Left lung (tissue), 10 donors: ENCODE measurements around the gene CA10. TPM values are rescaled to one million over a fixed set of nuclear protein-coding genes. Genes with fewer than 3 reads are reported as not detected.

Experiments
- ATAC-seq: fragments of 200-7000 bp; cut with Tn5 transposase; one replicate; pipeline ENCODE4 v1.9.1; 2020; ENCODE audit warnings: moderate library complexity
- DNase-seq, 4 donors: peaks; one replicate each; pipeline ENCODE4 v3.0.0-alpha.2; 2013 to 2020
- H3K27ac ChIP-seq, 2 donors: fragments of 200-600 bp; sonication (generic) in 1 of 2; one replicate each; pipeline versions ENCODE4 v1.5.0 to v1.8.0; 2020 to 2021
- H3K27me3 ChIP-seq, 2 donors: fragments of 200-600 bp; sonication (generic) in 1 of 2; one replicate each; pipeline versions ENCODE4 v1.5.0 to v1.8.0; 2020 to 2021
- H3K36me3 ChIP-seq, 2 donors: fragments of 200-600 bp; sonication (generic) in 1 of 2; one replicate each; pipeline versions ENCODE4 v1.5.0 to v1.8.0; 2020 to 2021
- H3K4me1 ChIP-seq, 2 donors: fragments of 200-600 bp; one replicate each; pipeline ENCODE4 v1.8.0; 2021
- H3K4me3 ChIP-seq, 2 donors: fragments of 200-600 bp; sonication (generic) in 1 of 2; one replicate each; pipeline versions ENCODE4 v1.5.0 to v1.8.0; 2020 to 2021; ENCODE audit warnings: mild to moderate bottlenecking in 1 of 2
- H3K9me3 ChIP-seq, 2 donors: fragments of 200-600 bp; sonication (generic) in 1 of 2; one replicate each; pipeline versions ENCODE4 v1.5.0 to v1.8.0; 2020 to 2021
- CTCF ChIP-seq, 2 donors: fragments of 200-600 bp; sonication (generic) in 1 of 2; IDR thresholded peaks; one replicate each; pipeline versions ENCODE4 v1.5.0 to v1.8.0; 2021; ENCODE audit warnings: antibody characterized with exemption in 2 of 2
- intact Hi-C, 2 donors: fragments of 100-400 bp; cut with DNase I; formaldehyde crosslinking; loops; one replicate each; pipeline versions ENCODE4 v1.11.2 to v1.14.2; 2022
- polyA plus RNA-seq, 6 donors: library from polyadenylated mRNA; unstranded; fragments of 120-200 nt; gene quantifications; one replicate each; pipeline ENCODE4 v1.2.1, GENCODE V29; 2013; ENCODE audit not compliant: insufficient read length in 6 of 6
- total RNA-seq, 2 donors: library from RNA; stranded (reverse); fragmentation: NEBNext Ultra II Directional; extraction: Animal tissue kit (Norgen Biotek cat#: 25700); gene quantifications; one replicate each; pipeline ENCODE4 v1.2.1, GENCODE V29; 2021
- donor health status: DM: no; HTN: yes; CAD: no.
- donor health status: DM: no; HTN: no; CAD: no.

CA10 gene
- total and polyA plus RNA-seq, 8 donors: 0.06 to 0.31 TPM; not detected in 6

DNA sequence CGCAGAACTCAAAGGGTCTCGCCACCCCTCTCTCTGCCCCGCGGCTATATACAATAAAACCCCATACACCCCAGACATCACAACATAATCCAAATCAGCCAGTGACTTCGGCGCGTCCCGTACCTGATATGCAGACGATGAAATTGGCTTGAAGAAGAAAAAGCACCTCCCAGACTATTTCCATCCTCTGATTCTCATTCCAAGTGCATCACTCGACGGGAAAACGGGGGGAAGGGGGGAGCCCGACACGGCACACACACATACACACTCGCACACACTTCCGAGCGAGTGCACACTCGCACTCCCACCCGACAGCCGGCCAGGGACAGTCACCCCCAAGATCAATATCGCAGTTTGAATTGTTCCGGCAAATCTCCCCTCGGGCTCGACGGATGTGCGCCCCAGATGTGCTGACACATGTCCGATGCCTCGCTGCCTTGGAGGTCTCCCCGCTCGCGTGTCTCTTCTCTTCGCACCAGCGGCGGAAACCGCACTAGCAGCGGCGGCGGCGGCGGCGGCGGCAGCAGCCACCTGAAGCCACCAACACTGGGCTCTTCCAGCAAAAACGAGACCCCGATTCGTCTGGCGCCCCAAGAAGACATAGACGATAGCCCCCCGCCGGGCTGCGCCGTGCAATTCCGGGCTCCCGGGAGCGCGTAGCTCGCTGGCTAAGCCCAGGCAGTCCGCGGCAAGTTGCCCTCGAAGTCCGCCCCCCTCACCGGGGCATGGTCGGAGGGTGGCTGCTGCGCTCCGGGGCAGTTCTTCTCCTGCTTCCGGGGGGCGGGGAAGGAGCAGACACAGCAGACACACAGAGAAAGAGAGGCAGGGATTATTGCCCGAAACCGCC, 688 bp downstream of the CA10 start:
- intact Hi-C loops: no loop called here
- no peaks in the 10 kb centered on the region for H3K36me3 ChIP-seq
- H3K4me3 ChIP-seq: no peak overlapping the region
- peaks cover 44 to 70% of the 10 kb centered on the region in 2 donors for H3K27me3 ChIP-seq
- no peak for ATAC-seq
- H3K4me1 ChIP-seq: no peaks in the 10 kb centered on the region
- H3K27ac ChIP-seq: no peak overlapping the region
- no peaks in the 10 kb centered on the region for H3K9me3 ChIP-seq
- TF ChIP-seq CTCF (IDR thresholded peaks at IDR 0.05): no peak
- peak in 1 of 4 donors; percentile 66 for DNase-seq

- H3K27me3 ChIP-seq: peaks cover 44 to 70% of the 10 kb centered on the region in 2 donors
- H3K4me1 ChIP-seq: no peaks in the 10 kb centered on the region
- ATAC-seq (no peak), DNase-seq (peak in 1 of 4 donors; percentile 34)
- H3K27ac ChIP-seq: no peak overlapping the region
- H3K9me3 ChIP-seq: no peaks in the 10 kb centered on the region
- intact Hi-C loops: no loop called here
- H3K36me3 ChIP-seq: no peaks in the 10 kb centered on the region
- no peak for TF ChIP-seq CTCF (IDR thresholded peaks at IDR 0.05)
- H3K4me3 ChIP-seq: no peak overlapping the region
Measured at GRCh38 chr17:52156576-52157570, 1.6 kb downstream of the CA10 start.

DNA sequence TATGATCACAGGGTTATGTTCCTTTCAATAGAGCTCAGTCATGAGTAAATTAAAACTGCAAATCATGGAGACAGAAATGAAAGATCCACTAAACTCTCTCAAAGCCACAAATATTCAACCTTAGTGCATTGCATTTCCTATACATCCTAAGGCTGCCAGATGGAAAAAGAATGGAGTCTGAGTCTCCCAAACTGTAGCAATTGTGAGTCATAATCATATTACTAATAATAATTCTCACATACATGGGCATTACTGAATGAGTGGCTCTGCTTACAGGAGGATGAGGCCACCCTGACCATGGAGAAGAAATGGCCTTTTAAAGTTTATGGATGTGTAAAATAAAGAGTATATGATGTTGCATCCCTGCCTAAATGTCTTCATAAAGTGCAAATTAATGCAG, 3.2 kb downstream of the CA10 start:
- Histone ChIP-seq H3K4me1 (no peaks in the 10 kb centered on the region), H3K27me3 (peaks cover 41 to 60% of the 10 kb centered on the region in 2 donors), H3K9me3 (no peaks in the 10 kb centered on the region), H3K27ac (no peak overlapping the region), H3K36me3 (no peaks in the 10 kb centered on the region), H3K4me3 (no peak overlapping the region)
- DNase-seq: no peak
- no peak for ATAC-seq
- intact Hi-C loops: no loop called here
- TF ChIP-seq CTCF (IDR thresholded peaks at IDR 0.05): no peak

GRCh38 chr17:52154466-52154865, 4.0 kb downstream of the CA10 start:
- no peak overlapping the region for H3K27ac ChIP-seq
- no peak for TF ChIP-seq CTCF (IDR thresholded peaks at IDR 0.05)
- no peak overlapping the region for H3K4me3 ChIP-seq
- DNase-seq (no peak), ATAC-seq (no peak)
- intact Hi-C loops: no loop called here
- no peaks in the 10 kb centered on the region for H3K36me3 ChIP-seq
- peaks cover 34 to 52% of the 10 kb centered on the region in 2 donors for H3K27me3 ChIP-seq
- no peaks in the 10 kb centered on the region for H3K4me1 ChIP-seq
- H3K9me3 ChIP-seq: no peaks in the 10 kb centered on the region

- TF ChIP-seq CTCF (IDR thresholded peaks at IDR 0.05): no peak
- intact Hi-C loops: no loop called here
- no peak for ATAC-seq
Measured at GRCh38 chr17:52150935-52151334, 7.6 kb downstream of the CA10 start.

More at GRCh38 chr17:52150935-52151334, 7.6 kb downstream of the CA10 start:
- DNase-seq: no peak
- Histone ChIP-seq H3K4me1 (no peaks in the 10 kb centered on the region), H3K27ac (no peak overlapping the region), H3K4me3 (no peak overlapping the region), H3K9me3 (no peaks in the 10 kb centered on the region), H3K27me3 (peaks cover 0 to 17% of the 10 kb centered on the region in 2 donors), H3K36me3 (no peaks in the 10 kb centered on the region)
